Pancreas (tissue), 10 donors: ENCODE measurements around the gene TBX18. TPM values are rescaled to one million over a fixed set of nuclear protein-coding genes. Genes with fewer than 3 reads are reported as not detected.

Experiments used
- ATAC-seq, 4 donors: fragments of 200-7000 bp; cut with Tn5 transposase; one replicate each; pipeline versions ENCODE4 v1.8.0 to v1.9.1; 2020; ENCODE audit warnings: mild to moderate bottlenecking in 4 of 4, moderate library complexity in 4 of 4
- DNase-seq, 6 donors: peaks; one replicate each; pipeline ENCODE4 v3.0.0-alpha.2; 2020
- FAIRE-seq: peaks from 2 replicates; lab custom pipeline; 2012; peaks lifted over from hg19 to GRCh38; lab: Jason Lieb, UNC
- H3K27ac ChIP-seq, 4 donors: fragments of 200-600 bp; sonication (generic); 1 replicate in 3 of 4; 2 replicates in 1 of 4; pipeline versions ENCODE4 v1.5.0 to v1.8.0; 2020
- H3K27me3 ChIP-seq, 4 donors: fragments of 200-600 bp; one replicate each; pipeline ENCODE4 v1.8.0; 2021
- H3K36me3 ChIP-seq, 3 donors: fragments of 200-600 bp; sonication (generic) in 1 of 3; one replicate each; pipeline versions ENCODE4 v1.5.0 to v1.8.0; 2020 to 2021
- H3K4me1 ChIP-seq, 3 donors: fragments of 200-600 bp; one replicate each; pipeline ENCODE4 v1.8.0; 2021
- H3K4me3 ChIP-seq, 4 donors: fragments of 200-600 bp; sonication (generic) in 2 of 4; one replicate each; pipeline versions ENCODE4 v1.5.0 to v1.8.0; 2020 to 2021
- H3K9me3 ChIP-seq, 4 donors: fragments of 200-600 bp; one replicate each; pipeline ENCODE4 v1.8.0; 2021
- CTCF ChIP-seq, 4 donors: fragments of 200-600 bp; sonication (generic) in 3 of 4; IDR thresholded peaks; one replicate each; pipeline versions ENCODE4 v1.5.0 to v1.8.0; 2021; ENCODE audit warnings: antibody characterized with exemption in 4 of 4
- WGBS, 2 donors: extraction: QIAGEN DNeasy Blood & Tissue Kit; methylation state at CpG; one replicate each; pipeline ENCODE4 v1.1.7; 2013; 5-methylcytosine and 5-hydroxymethylcytosine counted together
- intact Hi-C, 3 donors: fragments of 100-400 bp; cut with DNase I; formaldehyde crosslinking; loops; one replicate each; pipeline versions ENCODE4 v1.11.1 to v1.14.2; 2022
- polyA plus RNA-seq, 2 donors: library from polyadenylated mRNA; stranded (reverse); fragments of 200-250 nt; gene quantifications; one replicate each; pipeline ENCODE4 v1.2.3, GENCODE V29; 2013
- total RNA-seq, 6 donors: library from RNA; stranded (reverse); fragmentation: NEBNext Ultra II Directional in 4 of 6; extraction: Animal tissue kit (Norgen Biotek cat#: 25700) in 4 of 6; gene quantifications; one replicate each; pipeline versions ENCODE4 v1.2.1 to v1.2.4, GENCODE V29; 2021 to 2023
- donor health status: healthy with polysubstance abuse.
- donor health status: DM: no; HTN: no; CAD: no; lungs with moderate emphysema.
- donor health status: DM: no; HTN: no; CAD: no.
- donor health status: control.
- donor health status: control.
- donor health status: Bipolar disorder and iron deficiency.
- donor health status: DM: yes; HTN: yes; CAD: no.
- donor health status: DM: no; HTN: no; CAD: no.
- donor health status: DM: no; HTN: no; CAD: no.
- donor health status: DM: yes; HTN: yes; CAD: no.

TBX18 gene
- total and polyA plus RNA-seq, 8 donors: 0.08 to 0.84 (median 0.52) TPM; not detected in 1

- H3K27me3 ChIP-seq: peaks cover 12 to 95% (median 49%) of the 10 kb centered on the region in 4 donors
- FAIRE-seq (no peak), DNase-seq (no peak), ATAC-seq (no peak)
- no peaks in the 10 kb centered on the region for H3K4me1 ChIP-seq
- 6 to 9% methylated on average over 31 of the region's 31 CpGs for WGBS, 2 donors
- H3K27ac ChIP-seq: no peak overlapping the region
- intact Hi-C loops: no loop called here
- TF ChIP-seq CTCF (IDR thresholded peaks at IDR 0.05): no peak
- no peak overlapping the region for H3K4me3 ChIP-seq
- H3K9me3 ChIP-seq: no peaks in the 10 kb centered on the region
- H3K36me3 ChIP-seq: no peaks in the 10 kb centered on the region
Observed at GRCh38 chr6:84768442-84769174, 4.2 kb upstream of the TBX18 start.

GRCh38 chr6:84767526-84768201, 3.3 kb upstream of the TBX18 start:
- Histone ChIP-seq H3K27ac (no peak overlapping the region), H3K27me3 (peaks cover 12 to 95% (median 52%) of the 10 kb centered on the region in 4 donors), H3K4me1 (no peaks in the 10 kb centered on the region), H3K9me3 (no peaks in the 10 kb centered on the region), H3K36me3 (no peaks in the 10 kb centered on the region), H3K4me3 (no peak overlapping the region)
- 12 to 13% methylated on average over 14 of the region's 14 CpGs for WGBS, 2 donors
- no peak for FAIRE-seq
- intact Hi-C loops: no loop called here
- ATAC-seq: no peak
- DNase-seq: no peak
- TF ChIP-seq CTCF (IDR thresholded peaks at IDR 0.05): no peak

- no peak overlapping the region for H3K27ac ChIP-seq
- no peak overlapping the region for H3K4me3 ChIP-seq
- no peak for TF ChIP-seq CTCF (IDR thresholded peaks at IDR 0.05)
- ATAC-seq: no peak
- 11 to 15% methylated on average over 38 of the region's 38 CpGs for WGBS, 2 donors
- FAIRE-seq: no peak
- H3K4me1 ChIP-seq: no peaks in the 10 kb centered on the region
- peaks cover 11 to 95% (median 52%) of the 10 kb centered on the region in 4 donors for H3K27me3 ChIP-seq
- no peaks in the 10 kb centered on the region for H3K9me3 ChIP-seq
- DNase-seq: peak in 1 of 6 donors; percentile 60
- intact Hi-C loops: no loop called here
- H3K36me3 ChIP-seq: no peaks in the 10 kb centered on the region
Observed at GRCh38 chr6:84766799-84767525, 2.6 kb upstream of the TBX18 start.

- intact Hi-C loops: no loop called here
- 9% methylated on average over 32 of the region's 32 CpGs for WGBS, 2 donors
- H3K4me3 ChIP-seq: no peak overlapping the region
- no peaks in the 10 kb centered on the region for H3K4me1 ChIP-seq
- no peak overlapping the region for H3K27ac ChIP-seq
- H3K36me3 ChIP-seq: no peaks in the 10 kb centered on the region
- no peak for TF ChIP-seq CTCF (IDR thresholded peaks at IDR 0.05)
- ATAC-seq (no peak), FAIRE-seq (no peak), DNase-seq (no peak)
- no peaks in the 10 kb centered on the region for H3K9me3 ChIP-seq
- H3K27me3 ChIP-seq: peaks cover 6 to 95% (median 50%) of the 10 kb centered on the region in 4 donors
Observed at GRCh38 chr6:84766118-84766798, 1.9 kb upstream of the TBX18 start.
